Measurements from ENCODE around the gene COL17A1.

DNA sequence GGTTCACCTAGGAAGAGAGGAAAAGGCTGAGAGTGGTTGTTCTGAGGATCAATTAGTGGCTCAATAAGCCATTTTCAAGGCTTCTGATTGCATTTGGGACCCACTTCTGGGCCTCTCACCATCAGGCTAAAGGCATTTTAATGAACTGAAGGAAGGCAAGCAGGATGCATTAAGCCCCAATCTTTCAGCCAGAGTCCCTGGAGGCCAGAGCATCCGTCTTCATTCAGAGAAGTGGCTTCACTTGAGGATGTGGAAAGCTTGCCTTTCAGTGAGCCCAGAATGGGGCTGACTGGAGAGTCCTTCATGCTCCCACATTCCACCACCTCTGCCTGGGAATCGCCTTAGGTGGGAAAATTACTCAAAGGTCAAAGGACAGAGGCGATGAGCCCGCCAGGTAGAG, 41.8 kb downstream of the COL17A1 start:
- TF ChIP-seq, protein P1, sequence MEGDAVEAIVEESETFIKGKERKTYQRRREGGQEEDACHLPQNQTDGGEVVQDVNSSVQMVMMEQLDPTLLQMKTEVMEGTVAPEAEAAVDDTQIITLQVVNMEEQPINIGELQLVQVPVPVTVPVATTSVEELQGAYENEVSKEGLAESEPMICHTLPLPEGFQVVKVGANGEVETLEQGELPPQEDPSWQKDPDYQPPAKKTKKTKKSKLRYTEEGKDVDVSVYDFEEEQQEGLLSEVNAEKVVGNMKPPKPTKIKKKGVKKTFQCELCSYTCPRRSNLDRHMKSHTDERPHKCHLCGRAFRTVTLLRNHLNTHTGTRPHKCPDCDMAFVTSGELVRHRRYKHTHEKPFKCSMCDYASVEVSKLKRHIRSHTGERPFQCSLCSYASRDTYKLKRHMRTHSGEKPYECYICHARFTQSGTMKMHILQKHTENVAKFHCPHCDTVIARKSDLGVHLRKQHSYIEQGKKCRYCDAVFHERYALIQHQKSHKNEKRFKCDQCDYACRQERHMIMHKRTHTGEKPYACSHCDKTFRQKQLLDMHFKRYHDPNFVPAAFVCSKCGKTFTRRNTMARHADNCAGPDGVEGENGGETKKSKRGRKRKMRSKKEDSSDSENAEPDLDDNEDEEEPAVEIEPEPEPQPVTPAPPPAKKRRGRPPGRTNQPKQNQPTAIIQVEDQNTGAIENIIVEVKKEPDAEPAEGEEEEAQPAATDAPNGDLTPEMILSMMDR (conservative IDR thresholded peaks at IDR 0.05; ENCODE audit: low read depth, low read length): no peak
- no peak for TF ChIP-seq EZH2phosphoT487 (IDR thresholded peaks at IDR 0.05; ENCODE audit: borderline replicate concordance, low read length)
